HepG2 (cell line): Measurements from ENCODE around the gene LIPT1. TPM values are rescaled to one million over a fixed set of nuclear protein-coding genes. Genes with fewer than 3 reads are reported as not detected.

Source experiments
- BATF2 ChIP-seq: sonication (generic); formaldehyde crosslinking; IDR thresholded peaks from 2 replicates; pipeline ENCODE4 v1.8.0; 2022; ENCODE audit warnings: mild to moderate bottlenecking, missing genetic modification reagents, moderate library complexity
- FOXP4 ChIP-seq: sonication (generic); formaldehyde crosslinking; IDR thresholded peaks from 2 replicates; pipeline ENCODE4 v1.4.0; 2020; ENCODE audit warnings: missing genetic modification reagents
- HOXA9 ChIP-seq: sonication (generic); formaldehyde crosslinking; IDR thresholded peaks from 2 replicates; pipeline ENCODE4 v1.8.1; 2022; ENCODE audit warnings: missing genetic modification reagents, mild to moderate bottlenecking, moderate library complexity, borderline replicate concordance
- MBD4 ChIP-seq: IDR thresholded peaks from 2 replicates; pipeline ENCODE4 v1.6.1; 2012; ENCODE audit warnings: low read length, inconsistent platforms, borderline replicate concordance
- MXD1 ChIP-seq: sonication (generic); formaldehyde crosslinking; IDR thresholded peaks from 2 replicates; pipeline ENCODE4 v1.4.0; 2020; ENCODE audit warnings: mild to moderate bottlenecking, missing genetic modification reagents
- RNF2 ChIP-seq: fragments of 450-650 bp; conservative IDR thresholded peaks from 2 replicates; pipeline ENCODE4 v1.6.1; 2016; ENCODE audit warnings: low read depth
- SNAI1 ChIP-seq: sonication (generic); formaldehyde crosslinking; IDR thresholded peaks from 2 replicates; pipeline ENCODE4 v1.5.0; 2020; ENCODE audit warnings: mild to moderate bottlenecking, missing genetic modification reagents, borderline replicate concordance
- SOX5 ChIP-seq: IDR thresholded peaks from 2 replicates; pipeline ENCODE4 v1.6.1; 2016; ENCODE audit warnings: borderline replicate concordance
- SP2 ChIP-seq: sonication (generic); formaldehyde crosslinking; IDR thresholded peaks from 2 replicates; pipeline ENCODE4 v1.5.1; 2020; ENCODE audit warnings: mild to moderate bottlenecking, missing genetic modification reagents
- SRSF1 ChIP-seq: fragments of 200-400 bp; formaldehyde crosslinking; optimal IDR thresholded peaks from 2 replicates; pipeline ENCODE3; 2017; ENCODE audit warnings: mild to moderate bottlenecking, low read depth, low read length, moderate library complexity
- ZBTB8A ChIP-seq: sonication (generic); formaldehyde crosslinking; IDR thresholded peaks from 2 replicates; pipeline ENCODE4 v1.4.0; 2020; ENCODE audit warnings: mild to moderate bottlenecking, low read depth, missing genetic modification reagents, borderline replicate concordance
- ZNF337 ChIP-seq: sonication (generic); formaldehyde crosslinking; IDR thresholded peaks from 2 replicates; pipeline ENCODE4 v1.5.1; 2020; ENCODE audit warnings: missing genetic modification reagents, low read depth, mild to moderate bottlenecking, borderline replicate concordance
- ZNF570 ChIP-seq: sonication (generic); formaldehyde crosslinking; IDR thresholded peaks from 2 replicates; pipeline ENCODE4 v1.4.0; 2020; ENCODE audit warnings: mild to moderate bottlenecking, missing genetic modification reagents, borderline replicate concordance
- polyA plus RNA-seq, 8 experiments: library from polyadenylated mRNA; depleted of rRNA in 3 of 8; stranded (reverse) in 7 of 8; unstranded in 1 of 8; fragments of >200 nt; fragmentation: Illumina TruSeq in 4 of 8; extraction: Trizol in 4 of 8; gene quantifications; 2 replicates each; pipeline versions ENCODE4 v1.2.1 to v1.2.3, GENCODE V29; 2011 to 2016; ENCODE audit warnings: low read depth in 4 of 8, missing spikeins in 1 of 8, mixed read lengths in 1 of 8; ENCODE audit not compliant: insufficient read depth in 1 of 8
- total RNA-seq, 5 experiments: library from RNA; depleted of rRNA; stranded (reverse); fragments of >200 nt; fragmentation: Illumina TruSeq; extraction: Trizol; gene quantifications; 2 replicates each; pipeline ENCODE4 v1.2.3, GENCODE V29; 2016; ENCODE audit warnings: low read depth in 1 of 5
- TF ChIP-seq, protein P1 (sequence below), 2 experiments: sonication (generic) in 1 of 2; formaldehyde crosslinking in 1 of 2; IDR thresholded peaks; 2 replicates each; pipeline versions ENCODE4 v1.5.1 to v1.6.1; 2011 to 2020; ENCODE audit warnings: borderline replicate concordance in 1 of 2, low read depth in 1 of 2, low read length in 1 of 2, mild to moderate bottlenecking in 1 of 2, missing genetic modification reagents in 1 of 2, moderate library complexity in 1 of 2
- TF ChIP-seq, protein P2 (sequence below): sonication (generic); formaldehyde crosslinking; IDR thresholded peaks from 2 replicates; pipeline ENCODE4 v1.4.0; 2020; ENCODE audit warnings: mild to moderate bottlenecking, missing genetic modification reagents

LIPT1 gene
- total and polyA plus RNA-seq, 2 of the 13 experiments (the other 11 are each of a cell fraction or from before 2014, with no cell fraction given), result 8.0 to 9.6 TPM

DNA sequence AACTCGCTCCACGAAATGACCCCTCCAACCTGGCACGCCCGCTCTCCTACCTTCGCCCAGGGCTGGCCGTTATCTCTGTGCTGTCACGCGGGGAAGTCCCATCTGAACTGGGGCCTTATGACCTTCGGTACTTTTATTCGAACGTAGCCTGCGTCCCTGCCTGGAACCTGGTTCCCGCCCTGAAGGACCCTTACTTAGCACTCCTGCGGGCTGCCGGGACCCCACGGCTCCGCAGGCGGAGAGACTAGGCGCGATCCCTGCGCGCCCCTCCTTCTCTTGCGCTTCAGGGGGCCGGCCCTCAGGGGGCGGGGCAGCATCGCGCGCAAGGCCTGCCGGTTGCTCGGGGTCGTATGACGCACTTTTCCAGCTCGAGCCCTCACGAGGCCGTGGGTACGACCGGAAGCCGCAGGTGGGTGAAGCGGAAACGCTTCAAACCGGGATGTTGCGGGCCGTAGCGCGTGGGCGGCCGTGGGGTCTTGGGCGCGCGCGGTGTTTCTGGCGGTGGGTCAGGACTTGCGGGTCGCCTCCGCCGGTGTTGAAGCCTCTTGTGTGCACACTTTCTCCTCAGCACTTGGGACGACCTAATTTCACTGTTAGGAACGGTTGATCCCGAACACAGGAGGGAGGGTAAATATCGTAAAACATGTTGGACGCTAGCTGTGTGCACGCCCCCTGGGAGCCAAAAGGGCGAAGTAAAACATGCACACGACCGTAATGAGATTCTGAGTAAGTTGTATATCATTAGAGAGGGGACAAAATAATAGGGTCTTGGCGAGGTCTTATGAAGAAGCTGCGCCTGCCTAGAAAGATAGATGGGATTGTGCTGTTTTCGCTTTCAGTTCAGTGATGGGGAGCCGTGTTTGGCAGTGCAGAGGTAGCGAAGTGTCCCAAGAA, at the start of gene LIPT1, which contains the start of gene TSGA10 (continued):
- TF ChIP-seq BATF2 (CRISPR knock-in tag) (peak; percentile 98), MBD4 (no peak), MXD1 (CRISPR knock-in tag) (peak; percentile 98), SNAI1 (peak; percentile 72; the same call in 1 of the 2 replicates), RNF2 (peak; percentile 91), SRSF1 (peak; percentile 87), HOXA9 (CRISPR knock-in tag) (peak; percentile 97), SOX5 (CRISPR knock-in tag) (peak; percentile 63), FOXP4 (CRISPR knock-in tag) (peak; percentile 82; the same call in 1 of the 2 replicates), ZNF570 (CRISPR knock-in tag) (0 out of 2 replicates have a peak, but pooled peaks have one; percentile 68), SP2 (peak; percentile 66), ZBTB8A (CRISPR knock-in tag) (peak; percentile 85; the same call in 1 of the 2 replicates), ZNF337 (peak; percentile 98)
- TF ChIP-seq, protein P1, sequence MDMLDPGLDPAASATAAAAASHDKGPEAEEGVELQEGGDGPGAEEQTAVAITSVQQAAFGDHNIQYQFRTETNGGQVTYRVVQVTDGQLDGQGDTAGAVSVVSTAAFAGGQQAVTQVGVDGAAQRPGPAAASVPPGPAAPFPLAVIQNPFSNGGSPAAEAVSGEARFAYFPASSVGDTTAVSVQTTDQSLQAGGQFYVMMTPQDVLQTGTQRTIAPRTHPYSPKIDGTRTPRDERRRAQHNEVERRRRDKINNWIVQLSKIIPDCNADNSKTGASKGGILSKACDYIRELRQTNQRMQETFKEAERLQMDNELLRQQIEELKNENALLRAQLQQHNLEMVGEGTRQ (IDR thresholded peaks at IDR 0.05; ENCODE audit: low read depth, low read length), result 0 out of 2 replicates have a peak, but pooled peaks have one; percentile 7
- TF ChIP-seq, protein P1 (CRISPR knock-in tag; IDR thresholded peaks at IDR 0.05; ENCODE audit: borderline replicate concordance), result peak; percentile 79
- TF ChIP-seq, protein P2, sequence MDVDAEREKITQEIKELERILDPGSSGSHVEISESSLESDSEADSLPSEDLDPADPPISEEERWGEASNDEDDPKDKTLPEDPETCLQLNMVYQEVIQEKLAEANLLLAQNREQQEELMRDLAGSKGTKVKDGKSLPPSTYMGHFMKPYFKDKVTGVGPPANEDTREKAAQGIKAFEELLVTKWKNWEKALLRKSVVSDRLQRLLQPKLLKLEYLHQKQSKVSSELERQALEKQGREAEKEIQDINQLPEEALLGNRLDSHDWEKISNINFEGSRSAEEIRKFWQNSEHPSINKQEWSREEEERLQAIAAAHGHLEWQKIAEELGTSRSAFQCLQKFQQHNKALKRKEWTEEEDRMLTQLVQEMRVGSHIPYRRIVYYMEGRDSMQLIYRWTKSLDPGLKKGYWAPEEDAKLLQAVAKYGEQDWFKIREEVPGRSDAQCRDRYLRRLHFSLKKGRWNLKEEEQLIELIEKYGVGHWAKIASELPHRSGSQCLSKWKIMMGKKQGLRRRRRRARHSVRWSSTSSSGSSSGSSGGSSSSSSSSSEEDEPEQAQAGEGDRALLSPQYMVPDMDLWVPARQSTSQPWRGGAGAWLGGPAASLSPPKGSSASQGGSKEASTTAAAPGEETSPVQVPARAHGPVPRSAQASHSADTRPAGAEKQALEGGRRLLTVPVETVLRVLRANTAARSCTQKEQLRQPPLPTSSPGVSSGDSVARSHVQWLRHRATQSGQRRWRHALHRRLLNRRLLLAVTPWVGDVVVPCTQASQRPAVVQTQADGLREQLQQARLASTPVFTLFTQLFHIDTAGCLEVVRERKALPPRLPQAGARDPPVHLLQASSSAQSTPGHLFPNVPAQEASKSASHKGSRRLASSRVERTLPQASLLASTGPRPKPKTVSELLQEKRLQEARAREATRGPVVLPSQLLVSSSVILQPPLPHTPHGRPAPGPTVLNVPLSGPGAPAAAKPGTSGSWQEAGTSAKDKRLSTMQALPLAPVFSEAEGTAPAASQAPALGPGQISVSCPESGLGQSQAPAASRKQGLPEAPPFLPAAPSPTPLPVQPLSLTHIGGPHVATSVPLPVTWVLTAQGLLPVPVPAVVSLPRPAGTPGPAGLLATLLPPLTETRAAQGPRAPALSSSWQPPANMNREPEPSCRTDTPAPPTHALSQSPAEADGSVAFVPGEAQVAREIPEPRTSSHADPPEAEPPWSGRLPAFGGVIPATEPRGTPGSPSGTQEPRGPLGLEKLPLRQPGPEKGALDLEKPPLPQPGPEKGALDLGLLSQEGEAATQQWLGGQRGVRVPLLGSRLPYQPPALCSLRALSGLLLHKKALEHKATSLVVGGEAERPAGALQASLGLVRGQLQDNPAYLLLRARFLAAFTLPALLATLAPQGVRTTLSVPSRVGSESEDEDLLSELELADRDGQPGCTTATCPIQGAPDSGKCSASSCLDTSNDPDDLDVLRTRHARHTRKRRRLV (CRISPR knock-in tag), result no peak
